H4 (cell line): Measurements from ENCODE around the gene A4GALT. TPM values are rescaled to one million over a fixed set of nuclear protein-coding genes. Genes with fewer than 3 reads are reported as not detected.

Source experiments
- DNase-seq: peaks from one replicate; pipeline ENCODE4 v3.0.0-alpha.2; 2015; ENCODE audit warnings: low spot score
- total RNA-seq: library from RNA; depleted of rRNA; stranded (reverse); fragments of >200 nt; shearing (Covaris generic); gene quantifications from 2 replicates; pipeline ENCODE4 v1.2.3, GENCODE V29; 2014

Gene A4GALT
- total RNA-seq, 1 experiment from 2014 or later, result 0.48 TPM

GRCh38 chr22:42702675-42703074 lies 18.0 kb downstream of the A4GALT start:
- DNase-seq, result no peak

- DNase-seq, result no peak
Measured at GRCh38 chr22:42701694-42702093, 19.0 kb downstream of the A4GALT start.

GRCh38 chr22:42700901-42701300 lies 19.8 kb downstream of the A4GALT start:
- no peak for DNase-seq

DNA sequence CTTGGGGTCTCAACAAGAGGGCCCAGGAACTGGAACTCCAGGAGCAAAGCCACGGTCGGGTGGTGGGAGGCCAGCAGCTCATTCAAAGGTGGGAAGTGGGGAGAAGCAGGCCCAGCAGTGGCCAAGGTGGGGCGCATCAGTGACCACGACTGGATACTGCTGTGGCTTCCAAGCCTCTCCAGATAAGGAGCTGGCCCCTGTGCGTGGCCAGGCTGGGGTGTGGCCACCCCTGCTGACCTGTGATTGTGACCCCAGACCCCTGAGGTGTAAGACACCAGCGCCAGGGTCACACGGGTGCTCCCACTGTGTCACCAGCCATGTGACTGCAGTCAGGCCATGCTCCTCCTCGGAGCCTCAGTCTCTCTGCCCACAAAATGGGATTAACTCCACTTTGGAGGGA lies 20.3 kb downstream of the A4GALT start:
- no peak for DNase-seq

GRCh38 chr22:42699976-42700352 lies 20.7 kb downstream of the A4GALT start:
- no peak for DNase-seq

DNA sequence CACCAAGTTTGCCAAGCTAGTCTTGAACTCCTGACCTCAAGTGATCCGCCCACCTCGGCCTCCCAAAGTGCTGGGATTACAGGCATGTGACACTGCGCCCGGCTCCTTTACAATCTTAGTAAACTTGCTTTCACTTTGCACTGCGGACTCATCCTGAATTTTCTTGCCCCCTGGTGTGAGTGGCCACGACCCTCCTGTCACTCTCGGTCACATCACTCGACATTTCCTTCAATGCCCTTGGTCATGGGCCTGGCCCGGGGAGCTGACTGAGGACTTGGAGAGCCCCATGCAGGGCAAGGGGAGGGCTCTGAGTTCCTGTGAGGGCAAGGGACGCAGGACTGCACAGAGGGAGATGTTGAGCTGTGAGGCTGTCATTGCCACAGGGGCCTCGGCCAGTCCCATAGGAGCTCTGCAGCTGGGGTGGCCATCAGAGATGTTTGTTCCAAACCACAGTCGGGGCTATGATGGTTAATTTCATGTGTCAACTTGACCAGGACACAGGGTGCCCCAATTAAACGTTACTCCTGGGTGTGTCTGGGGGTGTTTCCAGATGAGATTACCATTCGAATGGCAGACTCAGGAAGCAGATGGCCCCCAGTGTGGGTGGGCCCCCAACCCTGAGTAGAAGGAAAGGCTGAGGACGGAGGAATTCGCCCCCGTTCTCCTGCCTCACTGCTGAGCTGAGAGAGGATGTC lies 21.2 kb downstream of the A4GALT start:
- DNase-seq, result no peak

DNA sequence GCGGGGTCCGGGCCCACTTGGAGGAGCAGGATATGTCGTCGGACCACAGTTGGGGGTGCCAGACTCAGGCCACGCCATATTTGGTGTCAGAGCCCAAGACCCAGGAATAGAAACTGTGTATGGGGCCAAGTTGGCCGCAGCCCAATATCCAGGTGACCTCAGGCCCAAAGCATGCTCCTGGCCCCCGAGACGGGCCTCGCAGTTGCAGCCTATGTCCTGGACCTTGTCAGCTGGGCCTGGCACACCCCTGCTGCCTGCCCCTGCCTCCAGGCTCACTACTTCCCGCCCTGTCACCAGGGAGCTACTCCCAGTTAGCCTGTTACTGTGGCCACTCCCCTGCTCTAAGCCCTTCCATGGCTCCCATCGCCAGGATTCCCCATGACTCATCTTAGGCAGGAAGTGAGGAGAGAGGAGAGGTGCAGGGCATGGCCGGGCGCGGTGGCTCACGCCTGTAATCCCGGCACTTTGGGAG lies 23.1 kb downstream of the A4GALT start:
- DNase-seq, result peak; percentile 88

DNA sequence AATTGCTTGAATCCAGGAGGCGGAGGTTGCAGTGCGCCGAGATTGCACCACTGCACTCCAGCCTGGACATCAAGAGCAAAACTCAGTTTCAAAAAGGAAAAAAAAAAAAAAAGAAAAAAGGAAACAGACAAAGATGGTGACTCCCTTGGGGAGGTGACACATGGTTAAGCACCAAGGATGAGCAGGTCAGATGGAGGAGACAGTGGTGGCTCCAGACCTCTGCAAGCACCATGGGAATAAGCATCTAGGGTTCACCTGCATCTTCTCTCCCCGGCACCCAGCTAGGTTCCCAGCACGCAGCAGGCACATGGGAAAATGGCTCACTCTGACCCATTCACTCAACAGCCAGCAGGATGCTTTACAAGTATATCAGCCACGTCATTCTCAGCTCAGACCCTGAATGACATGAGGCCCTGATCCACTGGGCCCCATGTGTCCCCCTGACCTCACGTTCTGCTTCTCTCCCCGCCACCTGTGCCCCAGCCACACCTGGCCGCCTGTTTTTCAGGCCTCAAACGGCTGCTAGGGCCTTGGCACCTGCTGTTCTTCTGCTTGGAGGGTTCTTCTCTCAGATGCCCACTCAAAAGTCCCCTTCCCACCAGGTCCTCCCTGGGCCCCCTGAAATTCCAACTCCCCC lies 24.2 kb downstream of the A4GALT start:
- no peak for DNase-seq

DNA sequence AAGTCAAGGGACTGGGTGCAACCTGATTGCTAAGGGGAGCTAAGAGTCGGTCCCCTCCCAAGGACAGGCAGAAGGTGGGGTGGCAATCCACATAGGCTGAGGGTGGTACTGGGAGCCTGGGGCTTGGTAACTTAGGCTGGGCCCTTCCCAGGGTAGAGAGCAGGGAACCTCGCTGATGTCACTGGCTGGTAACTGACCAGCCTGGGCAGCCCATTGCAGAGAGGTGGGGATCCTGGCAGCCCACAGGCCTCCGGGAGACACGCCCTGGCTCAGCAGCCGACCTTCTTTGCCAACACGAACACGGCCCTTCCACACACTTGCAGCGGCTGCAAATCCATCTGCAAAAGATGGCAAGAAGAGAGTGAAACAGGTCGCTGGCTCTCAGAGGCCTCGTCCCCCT lies 25.4 kb downstream of the A4GALT start:
- DNase-seq, result no peak

- no peak for DNase-seq
Measured at GRCh38 chr22:42693763-42694683, 26.6 kb downstream of the A4GALT start.

- no peak for DNase-seq
Measured at GRCh38 chr22:42693055-42693762, 27.5 kb downstream of the A4GALT start.

GRCh38 chr22:42692239-42693054 lies 28.2 kb downstream of the A4GALT start:
- no peak for DNase-seq

DNA sequence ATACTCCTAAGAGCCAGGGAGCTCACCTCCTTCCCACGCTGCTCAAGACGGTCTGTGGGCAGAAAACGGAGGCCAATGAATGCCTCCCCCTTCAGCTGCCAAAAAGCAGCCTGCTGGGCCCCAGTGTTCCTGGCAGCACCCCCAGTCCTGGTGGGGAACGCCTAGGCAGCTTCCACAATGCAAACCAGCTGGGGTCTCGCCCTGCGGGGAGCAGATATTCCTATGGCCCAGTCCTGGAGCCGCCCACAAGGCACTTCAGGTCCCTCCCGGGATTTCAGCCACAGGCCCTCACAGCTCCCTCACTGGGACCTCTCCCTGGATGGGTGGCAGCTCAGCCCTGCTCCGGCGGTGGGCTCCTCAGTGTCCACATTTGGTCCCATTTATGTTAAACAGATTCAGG lies 29.2 kb downstream of the A4GALT start:
- no peak for DNase-seq

- peak; percentile 93 for DNase-seq
Measured at GRCh38 chr22:42688241-42689211, 32.1 kb downstream of the A4GALT start.

GRCh38 chr22:42686756-42687491 lies 33.7 kb downstream of the A4GALT start:
- no peak for DNase-seq

DNA sequence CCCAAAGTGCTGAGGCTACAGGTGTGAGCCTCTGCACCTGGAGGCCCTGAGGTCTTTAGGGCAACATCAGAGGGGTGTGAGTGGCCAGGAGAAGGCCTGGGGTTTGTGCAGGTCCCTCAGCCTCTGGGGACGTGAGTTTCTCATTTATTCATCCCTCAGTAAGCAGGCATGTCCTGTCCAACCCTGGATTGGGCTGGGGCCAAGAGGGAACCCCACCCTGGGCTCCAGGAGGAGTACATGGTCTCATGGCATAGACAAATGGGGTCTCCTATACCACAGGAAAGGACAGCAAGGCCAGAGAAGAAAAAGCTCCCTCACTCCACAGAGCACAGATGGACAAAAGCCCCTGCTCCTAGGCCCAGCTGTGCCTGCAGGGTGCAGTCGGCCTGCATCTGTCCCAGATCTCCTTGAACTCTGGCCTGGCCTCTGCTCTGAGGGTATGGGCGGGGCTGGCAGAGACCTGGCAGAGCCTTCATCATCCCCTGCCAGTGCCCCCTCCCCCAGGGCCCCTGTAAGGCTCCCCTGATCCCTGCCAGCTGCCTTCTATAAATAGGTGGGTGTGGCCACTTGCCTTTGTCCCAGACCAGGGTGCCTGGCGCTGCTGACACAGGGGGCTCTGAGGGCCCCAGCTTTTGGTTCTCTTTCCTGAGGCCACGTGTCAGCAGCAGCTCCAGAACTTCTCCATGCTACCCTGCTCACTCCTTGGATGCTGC lies 34.6 kb downstream of the A4GALT start:
- peak; percentile 48 for DNase-seq

DNA sequence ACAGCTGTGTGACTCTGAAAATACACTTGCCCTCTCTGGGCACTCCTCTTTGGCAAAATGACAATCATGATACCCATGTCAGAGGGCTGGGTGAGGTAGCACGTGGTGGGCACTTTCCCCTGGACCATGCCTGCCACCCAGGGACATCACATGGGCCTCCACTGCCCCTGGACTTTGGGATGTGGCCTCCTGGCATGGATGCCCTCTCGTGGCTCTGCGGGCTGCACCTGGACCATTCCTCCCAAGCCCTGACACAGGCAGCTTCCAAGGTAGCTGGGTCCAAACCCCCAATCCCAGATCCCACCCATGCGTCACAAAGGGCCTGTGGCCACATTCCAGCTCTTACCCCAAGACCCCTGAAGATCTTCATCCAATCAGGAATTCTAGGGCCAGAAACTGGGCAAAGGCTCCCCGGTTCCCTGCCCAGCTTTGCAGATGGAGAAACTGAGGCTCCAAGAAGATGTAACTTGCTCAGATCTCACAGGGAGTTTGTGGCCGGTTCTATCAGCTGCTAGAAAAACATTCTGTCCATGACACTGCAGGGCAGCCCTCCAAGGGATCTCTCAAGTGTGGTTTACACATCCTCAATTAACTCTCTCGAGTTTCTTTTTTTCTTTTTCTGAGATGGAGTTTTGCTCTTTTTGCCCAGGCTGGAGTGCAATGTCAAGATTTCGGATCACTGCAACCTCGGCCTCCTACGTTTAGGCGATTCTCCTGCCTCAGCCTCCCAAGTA lies 36.0 kb downstream of the A4GALT start:
- no peak for DNase-seq
